CD4-positive, alpha-beta T cell treated with Interferon alpha-2 for 1 hour (primary cell): ENCODE measurements around the gene HAGHL.
"Not testable (repeated sequence)": the region's sequence is repeated elsewhere in the genome, so short reads cannot be mapped to it uniquely, and the experiment has no call there.

Experiments used
- DNase-seq, 2 donors: peaks; one replicate each; pipeline ENCODE4 v3.0.0-alpha.2; 2020 to 2022

Gene HAGHL

DNA sequence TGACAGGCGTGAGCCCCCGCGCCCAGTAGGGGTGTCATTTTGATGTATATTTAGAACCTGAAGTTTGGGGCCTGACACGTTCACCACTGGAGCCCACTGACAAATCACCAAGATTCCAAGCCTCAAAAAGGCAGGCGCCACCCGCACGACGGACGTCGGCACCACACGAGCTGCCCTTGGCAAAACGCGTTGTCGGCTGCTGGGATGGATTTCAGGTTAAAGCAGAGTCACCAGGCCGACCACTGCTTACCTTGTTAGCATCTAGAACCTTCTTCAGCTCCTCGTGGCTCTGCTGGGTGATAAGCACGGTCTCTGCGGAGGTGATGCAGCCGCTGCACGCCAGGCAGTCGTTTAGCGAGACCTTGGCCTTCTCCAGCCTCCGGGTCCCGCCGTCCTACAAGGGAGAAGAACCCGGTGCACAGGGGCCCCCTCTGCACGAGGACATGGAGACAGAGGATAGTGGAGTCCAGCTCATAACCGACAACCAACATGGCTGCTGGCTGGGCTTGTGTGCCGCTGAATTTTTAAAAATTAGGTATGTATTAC lies 10.1 kb downstream of the HAGHL start:
- no peak for DNase-seq

DNA sequence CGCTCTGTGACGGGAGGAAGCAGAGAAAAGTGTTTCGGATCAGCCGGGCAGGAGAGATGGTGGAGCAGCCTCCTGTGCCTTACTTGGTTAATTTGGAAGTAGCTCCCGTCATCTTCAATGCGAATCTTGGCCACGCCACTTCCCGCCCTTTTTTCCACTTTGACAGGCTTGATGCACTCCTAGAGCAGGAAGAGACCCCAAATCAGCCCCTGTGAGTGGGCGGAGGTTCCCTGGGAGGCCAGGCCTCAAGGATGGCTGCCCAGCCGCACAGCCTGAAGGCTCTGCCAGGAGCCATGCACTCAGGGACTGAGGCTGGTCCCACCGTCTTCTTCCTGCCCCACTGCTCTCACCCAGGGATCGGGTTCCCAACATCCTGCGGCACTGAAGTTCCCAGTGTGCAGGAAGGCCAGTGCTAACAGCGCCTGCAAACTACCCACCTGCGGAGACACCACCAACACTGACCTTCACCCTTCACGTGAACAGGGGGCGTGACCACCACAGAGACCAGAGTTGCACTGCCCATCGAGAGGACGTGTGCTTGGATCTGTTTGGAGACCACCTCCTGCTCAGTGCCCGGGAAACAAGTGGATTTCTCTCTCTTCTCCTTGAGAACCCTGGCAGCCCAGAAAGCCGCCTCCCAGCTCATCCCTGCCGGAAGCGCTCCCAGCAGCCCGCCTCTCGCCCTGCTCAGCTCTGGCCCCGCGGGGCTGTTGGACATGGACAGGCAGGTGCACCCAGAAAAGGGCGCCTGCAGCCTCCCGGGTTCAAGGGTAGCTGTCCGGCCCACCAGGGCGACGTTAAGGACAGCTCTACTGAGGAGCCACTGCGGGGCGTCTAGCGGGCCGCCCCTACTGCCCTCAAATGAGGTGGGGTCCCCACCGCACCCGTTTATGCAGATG lies 12.9 kb downstream of the HAGHL start:
- DNase-seq: no peak

DNA sequence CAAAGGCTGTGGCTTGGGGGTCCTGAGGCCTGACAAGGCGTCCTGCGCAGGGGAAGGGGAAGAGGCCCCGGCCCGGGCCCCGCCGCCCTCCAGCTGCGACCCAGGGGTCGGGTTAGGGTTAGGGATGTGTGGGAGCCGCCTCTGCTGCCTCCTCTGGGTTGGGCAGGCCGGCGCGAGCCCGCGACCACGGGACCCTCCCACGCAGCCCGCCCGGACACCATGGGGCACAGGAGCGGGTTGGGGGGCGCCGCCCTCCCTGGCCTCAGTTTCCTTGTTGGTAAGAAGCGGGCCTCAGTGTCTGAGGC lies 13.5 kb downstream of the HAGHL start:
- DNase-seq: no peak

DNA sequence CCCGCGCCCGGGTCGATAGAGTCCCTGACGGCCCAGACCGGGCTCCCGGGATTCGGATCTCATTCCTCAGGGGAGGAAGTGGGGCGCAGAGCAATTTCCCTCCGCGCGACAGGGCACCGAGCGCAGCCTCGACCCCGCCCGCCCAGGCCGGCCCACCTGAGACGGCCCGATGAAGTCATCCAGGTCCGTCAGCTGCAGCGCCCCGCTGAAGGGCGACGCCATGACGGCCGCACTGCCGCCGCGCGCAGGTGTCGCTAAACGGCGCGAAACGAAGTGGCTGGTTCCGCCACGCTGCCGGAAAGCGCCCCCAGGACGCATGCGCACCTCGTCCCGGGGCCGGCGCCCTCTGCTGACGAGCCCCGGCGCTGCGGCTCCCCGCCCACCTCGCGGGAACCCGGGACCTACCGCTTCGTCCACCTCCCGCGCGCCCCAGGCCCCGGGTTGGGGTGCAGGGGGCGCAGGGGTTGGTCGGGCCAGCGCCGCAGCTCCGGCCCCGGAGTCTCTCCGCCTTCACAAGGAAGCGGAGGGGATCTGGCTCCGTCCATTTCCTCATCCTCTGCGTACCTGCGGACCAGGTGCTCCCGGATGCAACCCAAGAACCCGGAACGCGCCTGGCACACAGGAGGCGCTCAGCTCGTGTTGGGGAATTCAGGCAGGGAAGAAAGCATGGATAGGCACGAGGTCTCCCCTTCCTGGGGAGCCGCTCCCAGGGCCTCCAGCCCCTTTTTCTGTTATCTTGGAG lies 14.0 kb downstream of the HAGHL start, which contains the start of gene CIAO3:
Gene CIAO3 (minus strand): TSS at position 234 of the 742 bp plus-strand sequence. CDS start 12 bp downstream, at position 222.
- peak; percentile 87 to 93 for DNase-seq

DNA sequence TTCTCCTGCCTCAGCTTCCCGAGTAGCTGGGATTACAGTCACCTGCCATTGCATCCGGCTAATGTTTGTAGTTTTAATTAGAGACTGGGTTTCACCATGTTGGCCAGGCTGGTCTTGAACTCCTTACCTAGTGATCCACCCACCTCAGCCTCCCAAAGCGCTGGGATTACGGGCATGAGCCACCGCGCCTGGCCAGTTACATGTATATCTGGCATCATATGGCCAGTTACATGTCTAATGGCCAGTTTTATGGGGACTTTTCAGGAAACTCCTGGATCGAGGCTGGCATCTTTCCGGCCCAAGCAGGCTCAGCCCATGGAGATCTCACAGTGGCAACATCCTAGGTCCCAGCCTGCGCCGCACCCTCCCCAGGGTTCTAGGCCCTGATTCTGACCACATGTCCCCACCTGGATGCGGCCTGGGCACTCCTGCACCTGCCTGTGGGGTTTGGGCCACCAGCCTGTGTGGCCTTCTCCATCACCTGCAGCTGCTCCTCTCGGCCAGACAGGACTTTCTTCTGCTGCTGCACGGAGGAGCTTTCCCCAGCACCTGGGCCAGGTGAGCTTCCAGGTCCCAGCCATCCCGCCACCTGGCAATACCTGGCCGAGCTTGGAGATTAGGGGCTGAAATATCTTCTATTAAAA lies 15.2 kb downstream of the HAGHL start:
- no peak for DNase-seq

DNA sequence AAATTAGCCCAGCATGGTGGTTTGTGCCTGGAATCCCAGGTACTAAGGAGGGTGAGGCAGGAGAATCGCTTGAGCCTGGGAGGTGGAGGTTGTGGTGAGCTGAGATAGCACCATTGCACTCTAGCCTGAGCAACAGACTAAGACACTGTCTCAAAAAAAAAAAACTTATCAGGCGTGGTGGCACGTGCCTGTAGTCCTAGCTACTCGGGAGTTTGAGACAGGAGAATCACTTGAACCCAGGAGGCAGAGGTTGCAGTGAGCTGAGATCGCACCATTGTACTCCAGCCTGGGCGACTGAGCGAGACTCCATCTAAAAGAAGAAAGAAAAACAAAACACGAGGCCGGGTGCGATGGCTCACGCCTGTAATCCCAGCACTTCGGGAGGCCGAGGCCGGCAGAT lies 16.0 kb downstream of the HAGHL start:
- DNase-seq: not testable (repeated sequence)

DNA sequence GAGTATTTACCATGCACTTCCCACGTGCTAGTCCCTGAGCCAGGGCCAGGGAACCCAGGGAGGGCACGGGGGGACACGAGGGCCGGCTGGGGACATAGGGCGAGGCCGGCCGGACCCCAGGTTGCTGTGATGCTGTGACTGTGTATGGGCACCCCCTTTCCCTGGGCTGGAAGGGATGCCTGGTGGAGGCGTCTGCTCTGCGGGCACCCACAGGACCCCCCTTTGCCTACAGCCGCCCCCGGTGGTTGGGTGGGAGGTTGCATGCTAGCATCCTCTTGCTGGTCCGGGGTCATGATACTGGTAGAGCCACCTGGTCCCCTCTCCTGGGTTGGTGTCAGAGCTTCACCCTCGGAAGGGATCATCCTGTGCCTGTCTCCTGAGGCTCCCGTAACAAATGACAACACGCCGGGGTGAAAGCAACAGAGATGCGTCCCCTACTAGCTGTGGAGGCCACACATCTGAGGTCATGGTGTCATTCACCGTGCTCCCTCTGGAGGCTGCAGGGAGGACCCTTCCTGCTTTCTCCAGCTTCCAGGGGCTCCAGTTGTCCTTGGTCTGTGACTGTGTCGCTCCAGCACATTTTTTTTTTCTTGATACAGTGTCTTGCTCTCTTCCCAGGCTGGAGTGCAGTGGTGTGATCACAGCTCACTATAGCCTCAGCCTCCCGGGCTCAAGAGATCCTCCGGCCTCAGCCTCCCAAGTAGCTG lies 17.0 kb downstream of the HAGHL start:
- no peak for DNase-seq

DNA sequence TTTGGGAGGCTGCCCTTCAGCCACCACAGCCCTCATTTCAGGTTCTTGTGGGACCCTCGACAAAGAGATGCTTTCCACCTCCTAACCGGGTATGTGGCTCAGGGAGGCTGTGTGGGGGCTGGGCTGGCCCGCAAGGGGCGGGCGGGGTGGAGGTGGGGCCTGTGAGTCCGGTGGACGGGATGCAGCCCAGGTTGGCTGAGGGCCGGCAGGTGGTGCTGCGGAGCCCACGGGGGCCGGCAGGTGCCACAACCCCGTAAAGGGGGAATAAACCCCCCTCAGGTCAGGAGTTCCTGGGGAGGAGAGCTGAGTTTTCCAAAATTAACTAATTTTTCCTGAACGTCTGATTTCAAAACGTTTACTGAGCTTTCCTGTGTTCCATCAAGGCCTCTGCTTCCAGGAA lies 18.8 kb downstream of the HAGHL start:
- DNase-seq: no peak

DNA sequence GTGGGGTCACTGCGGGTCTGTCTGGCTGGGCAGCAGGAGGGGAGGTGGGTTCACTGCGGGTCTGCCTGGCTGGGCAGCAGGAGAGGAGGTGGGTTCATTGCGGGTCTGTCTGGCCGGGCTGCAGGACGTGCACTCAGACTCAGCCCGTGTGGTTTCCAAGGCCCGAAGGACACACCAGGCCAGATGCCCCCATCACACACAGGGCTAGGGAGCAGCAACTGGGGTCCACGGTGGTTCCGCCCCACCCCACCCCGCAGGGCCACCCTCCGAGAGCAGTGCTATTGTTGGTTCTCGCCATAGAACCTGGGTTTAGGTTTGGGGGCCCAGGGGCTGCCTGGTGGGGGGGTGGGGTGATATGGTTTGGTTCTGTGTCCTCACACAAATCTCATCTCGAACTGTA lies 19.7 kb downstream of the HAGHL start:
- DNase-seq: no peak

DNA sequence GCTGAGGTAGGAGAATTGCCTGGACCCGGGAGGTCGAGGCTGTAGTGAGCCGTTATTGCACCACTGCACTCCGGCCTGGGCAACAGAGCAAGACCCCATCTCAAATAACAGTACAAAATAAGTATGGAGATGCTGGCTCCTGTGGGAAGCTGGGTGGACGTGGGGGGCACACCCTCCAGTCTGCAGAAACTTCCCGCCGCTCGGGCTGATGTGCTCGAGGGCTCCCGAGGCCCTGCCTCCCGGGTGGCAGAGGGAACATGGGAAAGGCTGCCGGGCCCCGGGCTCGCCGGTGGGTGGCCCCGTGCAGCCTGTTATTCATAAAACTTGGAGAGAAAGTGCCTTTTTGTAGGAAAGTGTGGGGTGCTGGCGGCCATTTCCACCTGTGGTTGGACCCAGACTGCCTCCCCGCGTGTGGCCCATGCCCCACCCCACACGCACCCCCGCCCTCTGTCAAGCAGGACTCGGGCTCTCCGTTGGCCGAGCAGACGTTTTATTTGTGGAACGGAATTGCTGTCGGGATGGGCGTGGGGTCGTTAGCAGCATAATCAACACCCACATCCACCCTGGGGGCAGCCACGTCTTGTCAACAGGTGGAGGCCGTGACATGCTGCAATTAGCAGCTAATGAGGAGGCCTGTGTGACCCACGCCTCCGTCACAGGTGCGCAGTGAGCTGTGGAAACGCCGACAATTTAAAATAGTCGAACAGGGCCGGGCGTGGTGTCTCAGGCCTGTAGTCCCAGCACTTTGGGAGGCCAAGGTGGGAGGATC lies 21.3 kb downstream of the HAGHL start:
- DNase-seq: no peak

DNA sequence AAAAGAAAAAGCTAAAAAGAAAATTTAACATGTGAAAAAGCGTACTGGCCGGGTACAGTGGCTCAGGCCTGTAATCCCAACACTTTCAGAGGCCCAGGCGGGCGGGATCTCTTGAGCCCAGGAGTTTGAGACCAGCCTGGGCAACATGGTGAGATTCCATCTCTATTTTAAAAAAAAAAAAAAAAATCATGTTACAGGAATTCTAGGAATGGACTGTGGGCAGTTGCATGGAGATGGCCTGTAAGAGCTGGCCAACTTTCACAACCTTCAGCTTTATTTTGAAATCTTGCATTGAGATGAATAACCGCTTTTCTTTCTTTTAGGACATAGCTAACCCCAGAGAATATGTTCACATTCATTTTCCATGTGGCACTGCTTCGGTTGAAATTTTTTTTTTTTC lies 22.1 kb downstream of the HAGHL start:
- no peak for DNase-seq

DNA sequence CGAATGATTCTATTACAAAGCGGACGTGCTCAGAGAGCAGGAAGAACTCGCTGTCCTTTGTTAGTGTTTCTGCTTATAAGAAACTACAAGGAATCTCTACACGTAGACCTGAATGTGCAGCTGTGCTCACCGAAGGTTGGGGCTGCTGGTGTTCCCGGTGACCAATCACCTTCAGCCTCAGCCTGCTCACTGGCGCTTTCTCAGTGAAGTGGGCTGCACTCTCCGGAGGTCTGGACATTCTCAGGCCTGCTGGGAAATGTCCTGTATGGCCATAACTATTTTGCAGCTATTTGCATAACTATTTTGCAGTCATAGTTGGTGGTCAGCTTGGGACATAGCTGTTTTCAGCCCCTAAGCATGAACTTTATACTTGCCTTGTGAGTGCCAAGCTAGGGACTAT lies 23.6 kb downstream of the HAGHL start:
- no peak for DNase-seq

DNA sequence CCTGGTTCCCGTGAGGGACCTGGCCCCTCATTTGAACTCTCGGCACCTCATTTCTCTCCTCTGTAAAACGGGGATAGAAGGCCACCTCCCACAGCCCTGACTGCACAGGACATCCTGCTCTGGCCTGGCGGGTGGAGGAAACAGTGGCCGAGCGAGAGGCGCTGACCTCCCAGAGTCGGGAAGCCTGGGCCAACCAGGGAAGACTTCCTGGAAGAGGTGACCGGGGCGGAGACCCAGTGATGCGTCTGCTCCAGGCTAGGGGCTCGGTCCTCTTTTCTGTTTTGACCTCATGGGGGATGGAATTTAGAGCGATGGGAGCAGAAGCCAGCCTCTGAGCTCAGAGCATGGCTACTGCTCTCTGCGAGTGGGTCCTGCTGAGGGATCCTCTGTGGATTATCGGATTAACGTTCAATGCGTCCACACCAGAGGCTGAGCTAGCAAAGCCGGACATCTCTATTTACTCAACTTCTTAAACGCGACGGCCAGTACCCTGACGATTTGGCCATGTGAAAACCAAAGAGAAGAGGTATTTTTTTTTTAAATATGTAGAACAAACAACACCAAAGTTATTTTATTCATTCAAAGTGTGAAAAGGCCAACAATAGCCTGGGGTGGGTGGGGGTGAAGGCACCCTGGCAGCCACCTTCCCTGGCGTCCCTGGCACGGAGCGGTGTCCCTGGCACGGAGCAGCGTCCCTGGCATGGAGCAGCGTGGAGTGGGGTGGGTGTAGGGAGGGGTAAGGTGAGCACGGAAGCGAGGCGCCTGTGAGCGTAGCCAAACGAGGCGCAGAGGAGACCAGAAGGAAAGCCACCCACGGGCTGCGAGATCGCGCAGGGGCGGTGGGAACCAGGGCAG lies 24.5 kb downstream of the HAGHL start:
- no peak for DNase-seq

DNA sequence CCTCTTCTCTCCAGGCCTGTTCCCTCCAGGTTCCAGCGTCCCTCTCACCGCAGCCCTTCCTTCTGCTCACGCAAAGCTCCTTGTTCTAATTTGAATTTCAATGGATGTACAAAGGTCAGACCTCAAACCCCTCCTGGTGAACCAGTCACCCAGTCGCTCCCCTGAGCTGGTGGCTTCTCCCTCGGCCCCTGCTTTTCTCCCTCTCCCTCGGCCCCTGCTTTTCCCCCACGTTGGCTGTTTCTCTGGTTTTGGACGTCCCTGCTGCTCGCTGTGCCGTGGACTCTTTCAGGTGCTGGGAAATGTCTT lies 25.1 kb downstream of the HAGHL start:
- no peak for DNase-seq

DNA sequence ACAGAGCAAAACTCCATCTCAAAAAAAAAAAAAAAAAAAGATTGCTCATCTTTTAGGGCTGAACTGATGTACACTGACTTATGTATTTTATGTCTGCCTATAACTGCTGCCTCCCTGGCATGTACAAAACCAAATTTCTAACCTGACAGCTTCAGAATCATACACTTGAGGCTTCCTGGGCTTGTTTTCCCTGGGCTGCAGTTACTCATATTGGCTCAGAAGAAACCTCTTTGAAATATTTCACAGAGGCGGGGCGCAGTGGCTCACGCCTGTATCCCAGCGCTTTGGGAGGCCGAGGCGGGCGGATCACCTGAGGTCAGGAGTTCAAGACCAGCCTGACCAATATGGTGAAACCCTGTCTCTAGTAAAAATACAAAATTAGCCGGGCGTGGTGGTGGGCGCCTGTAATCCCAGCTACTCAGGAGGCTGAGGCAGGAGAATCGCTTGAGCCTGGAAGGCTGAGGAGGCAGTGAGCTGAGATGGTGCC lies 27.3 kb downstream of the HAGHL start:
- DNase-seq: not testable (repeated sequence)

DNA sequence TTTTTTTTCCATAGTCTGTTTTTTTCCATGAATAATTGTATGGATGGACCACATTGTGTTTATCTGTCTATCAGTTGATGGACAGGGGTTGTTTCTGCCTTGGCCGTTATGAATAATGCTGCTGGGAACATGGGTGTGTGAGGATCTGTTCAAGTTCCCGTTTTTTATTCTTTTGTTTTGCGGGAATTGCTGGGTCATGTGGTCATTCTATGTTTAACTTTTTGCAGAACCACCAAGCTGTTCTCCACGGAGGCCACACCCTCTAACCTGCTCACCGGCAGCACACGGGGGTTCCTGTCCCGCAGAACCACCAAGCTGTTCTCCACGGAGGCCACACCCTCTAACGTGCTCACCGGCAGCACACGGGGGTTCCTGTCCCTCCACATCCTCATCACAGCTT lies 27.8 kb downstream of the HAGHL start:
- DNase-seq: peak in 1 of 2 donors; percentile 43

DNA sequence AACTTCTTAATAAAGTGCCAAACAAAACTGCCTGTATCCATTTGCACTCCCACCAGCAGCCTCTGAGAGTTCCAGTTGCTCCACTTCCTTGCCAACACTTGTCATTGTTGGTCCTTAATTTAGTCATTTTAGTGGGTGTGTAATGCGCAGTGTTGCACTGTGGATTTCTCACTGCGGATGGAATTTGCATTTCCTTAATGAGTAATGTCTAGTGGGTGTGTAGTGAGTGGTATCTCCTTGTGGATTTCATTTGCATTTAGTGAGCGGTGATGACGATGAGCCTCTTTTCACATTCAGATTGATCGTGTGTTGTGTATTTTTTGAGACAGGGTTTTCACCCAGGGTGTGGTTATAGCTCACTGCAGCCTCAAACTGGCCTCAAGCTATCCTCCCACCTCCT lies 29.5 kb downstream of the HAGHL start:
- no peak for DNase-seq

DNA sequence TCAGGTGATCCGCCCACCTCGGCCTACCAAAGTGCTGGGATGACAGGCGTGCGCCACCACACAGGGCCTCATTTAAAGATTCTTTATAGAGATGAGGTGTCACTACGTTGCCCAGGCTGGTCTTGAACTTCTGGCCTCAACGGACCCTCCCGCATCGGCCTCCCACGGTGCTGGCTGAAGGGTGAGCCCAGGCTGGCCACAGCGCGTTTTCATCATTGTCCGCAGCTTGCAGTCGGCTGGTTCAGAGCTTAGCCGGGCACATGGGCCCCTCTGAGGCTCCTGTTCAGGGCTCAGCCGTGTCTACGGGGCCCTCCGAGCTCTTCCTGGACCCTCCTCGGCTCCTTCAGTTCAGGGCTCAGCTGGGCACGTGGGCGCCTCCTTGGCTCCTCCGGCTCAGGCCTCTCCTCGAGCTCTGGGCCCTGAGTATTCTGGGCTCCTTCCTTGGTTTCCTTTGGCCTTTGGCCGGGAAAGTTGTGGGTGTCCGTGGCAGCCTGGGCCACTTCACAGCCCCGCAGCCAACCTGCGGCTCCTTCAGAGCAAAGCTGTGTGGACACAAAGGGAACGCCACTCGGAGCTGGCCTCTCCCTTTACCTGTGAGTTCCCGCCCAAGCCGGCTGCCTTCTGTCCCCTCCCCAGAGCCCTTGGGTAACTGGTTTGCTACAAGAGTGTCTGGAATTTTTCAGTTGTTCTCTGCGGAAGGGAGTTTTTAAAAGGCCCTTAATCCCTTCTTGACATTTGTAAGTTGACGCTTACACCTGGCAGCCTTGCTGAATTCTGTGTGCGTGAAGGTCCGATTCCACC lies 32.4 kb downstream of the HAGHL start:
- no peak for DNase-seq

DNA sequence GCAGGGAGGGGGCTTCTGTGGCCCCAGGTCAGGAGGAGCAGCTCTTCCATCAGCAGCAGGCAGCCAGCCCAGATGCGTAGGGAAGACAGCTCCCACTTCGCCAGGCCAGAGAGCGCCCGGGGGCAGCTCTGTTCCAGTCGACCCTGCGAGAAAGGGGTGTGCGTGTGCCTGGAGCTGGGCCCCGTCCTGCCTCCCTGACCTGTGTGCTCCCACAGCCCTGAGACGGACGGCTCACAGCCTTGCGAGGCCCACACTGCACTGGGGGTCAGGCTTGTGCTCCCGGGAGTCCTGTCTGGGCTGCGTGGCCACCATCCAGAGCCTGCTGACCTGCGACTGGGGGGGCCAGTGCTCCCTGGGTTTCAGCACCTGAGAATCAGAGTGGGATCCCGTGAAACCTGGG lies 33.2 kb downstream of the HAGHL start:
- no peak for DNase-seq
